CD4-positive, alpha-beta T cell treated with Interleukin-2 at 100 ng/mL for 4 hours (primary cell): ENCODE measurements around the gene CACNA2D3.

ENCODE experiments used
- DNase-seq: peaks from one replicate; pipeline ENCODE4 v3.0.0-alpha.2; 2020; ENCODE audit warnings: low spot score

Gene CACNA2D3

DNA sequence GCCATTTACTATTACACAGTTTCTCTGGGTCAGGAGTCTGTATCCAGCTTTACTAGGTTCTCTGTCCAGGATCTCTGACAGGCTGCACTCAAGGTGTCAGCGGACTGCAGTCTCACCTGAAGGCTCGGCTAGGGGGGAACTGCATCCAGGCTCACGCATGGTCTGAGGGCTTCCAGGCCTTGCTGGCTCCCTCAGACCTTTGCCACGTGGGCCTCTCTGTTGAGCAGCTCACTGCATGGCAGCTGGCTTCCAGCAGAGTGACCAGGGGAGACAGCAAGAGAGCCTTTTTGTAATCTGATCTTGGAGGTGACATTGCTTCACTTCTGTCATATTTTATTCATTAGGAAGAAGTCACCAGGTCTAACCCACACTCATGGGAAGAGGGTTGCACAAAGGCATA is 152.3 kb downstream of the CACNA2D3 start:
- DNase-seq = no peak

DNA sequence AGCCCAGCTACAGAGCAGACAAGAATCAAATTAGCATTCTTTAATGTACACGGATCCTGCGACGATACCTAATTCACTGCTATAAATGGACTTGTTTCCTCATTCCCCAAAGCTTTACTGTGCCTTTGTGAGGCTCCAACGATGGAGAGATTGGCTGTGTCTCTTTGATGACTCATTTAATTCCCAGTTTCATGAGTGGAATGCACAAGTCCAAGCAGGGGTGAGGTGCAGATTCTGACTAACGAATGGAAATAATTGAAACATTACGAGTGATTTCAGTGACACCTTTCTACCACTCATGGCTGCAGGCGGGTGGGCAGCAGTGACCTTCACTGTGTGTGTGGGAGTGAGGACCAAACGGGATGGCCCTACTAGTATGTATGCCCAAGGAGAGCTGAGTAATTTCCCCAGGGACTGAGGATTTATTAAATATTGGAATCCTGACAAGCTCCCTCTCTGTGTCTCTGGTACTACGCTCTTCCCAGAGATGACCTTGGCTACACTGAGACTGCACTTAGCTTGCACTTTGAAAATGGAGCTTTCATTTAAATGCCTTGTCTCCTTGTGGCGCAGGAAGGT is 156.7 kb downstream of the CACNA2D3 start:
- no peak for DNase-seq

DNA sequence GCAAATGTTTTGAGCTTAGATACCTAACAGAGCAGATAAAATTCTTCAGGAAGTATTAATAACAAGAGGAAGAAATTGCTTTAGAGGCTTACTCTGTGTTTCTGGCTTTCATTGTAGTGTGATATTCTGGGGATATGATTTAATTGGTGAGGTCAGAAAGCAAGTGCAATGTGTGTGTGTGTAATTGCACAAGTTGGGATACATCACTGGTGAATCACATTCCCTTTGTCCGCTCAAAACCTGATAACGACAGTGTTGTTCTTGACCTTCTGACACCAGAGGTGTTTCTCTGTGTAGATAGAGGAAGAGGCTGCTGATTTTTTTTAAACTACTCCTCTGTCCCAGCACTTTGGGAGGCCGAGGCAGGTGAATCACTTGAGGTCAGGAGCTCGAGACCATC is 161.1 kb downstream of the CACNA2D3 start:
- DNase-seq = no peak

DNA sequence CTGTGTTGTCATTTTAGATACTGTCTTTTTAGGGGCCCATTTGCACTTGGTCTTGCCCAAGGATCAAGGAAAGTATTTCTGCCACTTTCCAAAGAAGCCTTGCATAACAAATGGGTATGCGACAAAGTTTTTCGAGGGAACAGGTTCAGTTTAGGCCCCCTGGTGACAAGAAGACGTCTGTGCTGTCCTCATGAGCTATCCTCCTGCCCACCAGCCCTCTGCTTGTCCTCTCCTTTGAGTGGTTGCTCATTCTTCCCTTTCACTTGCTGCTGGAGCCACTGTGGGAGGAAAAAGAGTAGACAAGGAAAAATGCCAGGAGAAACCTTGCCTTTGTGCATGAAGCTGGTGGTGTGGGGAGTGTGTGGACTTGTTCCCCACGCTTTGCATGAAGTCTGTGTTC is 171.9 kb downstream of the CACNA2D3 start:
- no peak for DNase-seq

DNA sequence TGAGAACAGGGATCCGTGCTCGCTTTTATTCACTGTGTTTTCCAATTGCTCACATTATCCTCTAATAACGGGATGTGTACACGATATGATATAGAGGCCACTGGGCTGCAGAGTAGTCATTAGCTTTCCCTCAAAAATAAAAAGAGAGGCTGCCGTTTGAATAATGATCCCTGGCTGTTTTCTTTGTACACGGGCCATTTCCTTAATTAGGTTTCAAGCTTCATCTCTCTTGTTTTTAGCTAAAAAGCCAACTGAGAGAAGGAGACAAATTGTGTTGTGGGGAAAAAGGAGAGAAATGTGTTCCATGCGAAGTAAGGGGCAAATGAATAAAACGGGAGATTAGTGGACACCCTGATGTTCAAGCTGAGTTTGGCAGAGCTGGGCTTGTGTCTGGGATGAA is 174.2 kb downstream of the CACNA2D3 start:
- DNase-seq = no peak

DNA sequence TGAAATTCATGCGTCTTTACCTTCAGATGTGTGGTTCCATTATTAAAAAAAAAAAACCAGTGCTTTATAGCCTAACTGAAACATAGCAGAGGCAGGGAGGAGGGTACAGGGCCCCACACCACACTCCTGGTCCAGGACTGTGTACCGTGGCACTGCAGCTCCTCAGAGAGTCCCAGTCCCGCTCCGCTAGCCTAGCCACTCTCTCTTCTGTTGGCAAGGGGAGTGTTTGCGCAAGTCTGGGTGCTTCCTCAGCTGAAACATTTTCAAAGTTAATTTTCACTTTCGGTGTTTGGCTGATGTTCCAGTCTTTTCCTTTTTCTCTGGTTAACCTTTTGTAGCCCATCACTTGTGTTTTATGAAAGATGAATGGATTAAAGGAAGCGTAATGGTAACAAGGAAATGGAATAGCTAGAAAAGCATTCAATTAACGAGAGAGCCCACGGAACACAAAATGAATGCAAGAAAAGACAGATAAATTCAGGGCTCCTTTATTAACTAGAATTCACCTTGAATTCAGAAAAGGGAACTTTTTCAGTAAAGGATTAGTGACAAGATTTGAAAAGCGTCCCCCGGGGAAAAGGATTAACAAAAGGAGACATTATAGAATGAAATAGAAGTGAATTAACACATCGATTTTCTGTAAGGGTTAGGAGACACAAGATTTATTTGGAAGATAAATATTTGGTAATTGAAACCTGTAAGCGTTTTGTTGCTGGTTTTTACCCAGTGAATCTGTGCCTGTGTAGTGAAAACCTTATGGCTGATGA is 177.0 kb downstream of the CACNA2D3 start:
- DNase-seq = no peak

DNA sequence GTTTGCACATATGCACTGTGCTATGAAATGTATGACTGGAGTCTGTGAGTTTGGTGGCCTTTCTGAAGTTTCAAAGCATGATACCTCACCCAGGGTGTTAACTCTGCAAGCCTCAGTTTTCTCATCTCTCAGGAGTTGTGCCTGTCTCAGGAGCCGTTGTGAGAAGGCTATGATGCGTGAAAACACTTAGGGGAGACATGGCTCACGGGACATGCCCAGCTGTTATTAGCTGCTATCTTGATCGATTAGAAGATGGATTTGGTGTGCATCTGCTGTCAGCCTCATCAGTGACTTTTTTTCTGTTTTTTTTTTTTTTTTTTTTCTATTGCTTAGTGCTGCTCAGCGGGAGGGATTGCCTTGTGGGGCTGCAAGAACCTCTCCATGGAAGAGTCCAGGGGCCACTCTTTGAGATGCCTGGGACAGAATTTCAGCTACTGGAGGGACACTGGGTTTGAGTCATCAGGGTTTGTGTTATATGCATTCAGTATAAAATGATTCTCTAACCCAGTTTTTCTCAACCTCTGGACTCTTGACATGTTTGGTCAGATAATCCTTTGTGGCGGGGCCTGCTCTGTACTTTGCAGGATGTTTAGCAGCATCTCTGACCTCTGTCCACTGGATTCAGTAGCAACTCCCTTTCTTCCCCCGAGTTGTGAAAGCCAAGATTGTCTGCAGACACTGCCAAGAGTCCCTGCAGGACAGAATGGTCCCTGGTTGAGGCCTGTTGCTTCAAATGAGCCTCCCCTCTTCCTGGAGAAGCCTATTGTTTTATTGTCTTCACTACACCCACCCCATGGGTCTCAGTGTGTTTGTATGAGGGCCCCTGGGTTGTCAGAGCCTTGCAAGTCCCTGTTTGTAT is 181.4 kb downstream of the CACNA2D3 start:
- DNase-seq = no peak

DNA sequence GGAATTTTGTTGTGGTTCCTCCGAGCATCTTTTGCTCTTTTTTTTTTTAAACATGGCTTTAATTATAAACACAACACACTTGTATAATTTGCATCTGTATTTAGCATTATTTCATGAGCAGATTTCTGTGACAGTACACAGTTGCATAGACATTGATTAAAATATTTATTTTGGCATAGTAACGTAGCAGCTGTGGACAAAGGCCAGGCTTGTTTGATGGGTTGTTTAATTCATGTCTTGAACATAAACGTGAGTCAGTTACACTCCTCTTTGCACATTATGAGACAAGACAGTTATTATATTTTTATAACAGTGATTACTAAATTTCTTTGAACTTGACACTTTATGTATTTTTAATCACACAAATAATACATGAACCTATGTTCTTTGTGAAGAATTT is 182.5 kb downstream of the CACNA2D3 start:
- DNase-seq = no peak

DNA sequence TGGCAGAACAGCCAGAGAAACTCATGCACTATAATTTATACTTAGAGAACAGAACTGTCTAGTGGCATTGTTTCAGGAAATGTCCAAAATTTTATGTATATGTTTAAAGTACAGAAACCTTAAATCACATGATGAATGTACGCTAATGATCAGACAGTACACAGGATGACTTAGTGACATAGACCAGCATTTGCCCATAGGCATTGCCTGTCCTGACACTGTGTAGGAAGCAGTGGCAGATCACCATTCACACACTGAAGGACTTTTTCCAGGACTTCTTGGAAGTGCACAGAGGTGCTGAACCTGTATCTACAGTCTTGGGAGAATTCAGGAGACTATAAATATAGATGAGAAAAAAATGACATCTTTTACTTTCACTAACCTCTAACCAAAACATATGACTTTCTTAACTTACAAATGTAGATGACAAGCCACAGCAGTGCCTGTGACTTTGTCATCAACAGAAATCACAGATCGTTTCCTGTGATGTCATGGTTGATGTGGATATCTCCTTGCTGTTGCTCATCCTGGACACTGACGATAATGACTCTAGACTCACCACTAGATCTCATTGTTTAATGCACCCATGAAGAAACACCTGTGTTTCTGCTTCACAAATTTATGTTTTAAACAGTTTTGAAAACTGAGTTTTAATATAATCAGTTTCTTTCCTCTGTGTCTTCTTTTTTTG is 183.2 kb downstream of the CACNA2D3 start:
- no peak for DNase-seq

DNA sequence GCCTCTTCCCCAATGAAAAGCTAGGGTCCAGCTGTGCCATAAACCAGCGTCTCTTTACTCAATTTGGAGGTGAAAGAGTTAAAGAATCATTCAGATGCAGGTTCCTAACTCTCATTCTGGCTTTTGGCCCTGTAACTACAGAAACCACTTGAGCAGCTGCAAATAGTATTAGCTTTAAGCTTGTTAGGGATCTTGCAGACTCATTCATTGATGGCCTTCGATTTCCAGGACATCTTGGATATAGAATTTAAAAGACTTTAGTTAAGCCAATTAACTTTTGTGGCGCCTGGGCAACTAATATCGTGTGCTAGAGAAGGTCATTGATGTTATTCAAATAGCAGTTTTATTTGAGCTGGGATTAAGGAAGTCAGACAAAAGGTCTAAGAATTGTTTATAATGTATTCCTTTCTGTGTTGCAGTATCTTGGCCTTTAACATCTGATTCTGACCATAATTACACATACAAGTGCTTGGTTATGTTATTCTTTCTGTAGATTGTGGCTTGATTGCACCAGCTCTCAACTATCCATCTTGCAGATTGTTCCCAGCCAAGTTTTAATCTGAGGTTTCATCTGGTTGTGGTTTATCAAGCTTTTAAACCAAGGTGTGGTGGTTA is 185.3 kb downstream of the CACNA2D3 start:
- no peak for DNase-seq

DNA sequence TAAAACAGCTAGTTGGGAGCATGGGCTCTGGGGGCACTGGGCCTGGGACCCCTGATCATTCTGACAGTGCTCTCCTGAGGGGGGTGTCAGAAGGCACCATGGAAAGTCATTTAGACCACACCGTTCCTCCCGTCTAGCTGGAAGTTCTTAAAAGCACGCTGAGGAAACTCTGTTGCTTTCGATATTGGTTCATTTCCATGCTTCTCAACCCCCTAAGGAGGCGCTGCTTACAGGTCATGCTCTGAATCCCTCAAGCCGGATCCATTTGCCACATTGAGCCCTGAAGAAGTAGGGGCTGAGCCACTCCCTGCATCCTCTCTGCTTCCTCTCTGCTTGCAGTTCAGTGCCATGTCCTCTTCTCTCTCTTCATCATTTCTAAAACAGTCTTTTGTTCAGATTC is 187.2 kb downstream of the CACNA2D3 start:
- no peak for DNase-seq

DNA sequence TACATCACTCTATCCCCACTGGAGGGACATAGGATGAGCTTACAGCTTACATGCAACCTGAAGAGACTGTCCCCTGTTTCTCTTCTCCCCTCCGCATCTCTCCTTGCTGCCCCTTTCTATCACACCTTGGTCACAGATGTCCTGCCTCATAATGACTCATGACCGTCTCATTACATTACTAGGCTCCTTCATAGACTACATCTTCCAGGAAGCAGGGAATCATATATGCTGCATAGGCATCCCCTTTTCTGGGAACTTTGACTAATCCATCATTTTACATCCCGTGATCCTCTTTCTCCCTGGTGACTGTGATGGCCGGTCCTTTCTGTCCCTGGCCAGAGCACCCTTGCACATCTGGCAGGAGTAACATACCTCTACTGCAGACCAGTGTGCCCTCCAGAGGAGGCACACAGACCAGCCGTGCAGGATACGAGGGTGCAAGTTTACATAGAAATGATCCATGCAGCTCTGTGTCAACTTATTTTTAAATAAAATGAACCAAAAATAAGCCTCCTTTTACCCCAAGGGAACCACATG is 188.9 kb downstream of the CACNA2D3 start:
- no peak for DNase-seq

DNA sequence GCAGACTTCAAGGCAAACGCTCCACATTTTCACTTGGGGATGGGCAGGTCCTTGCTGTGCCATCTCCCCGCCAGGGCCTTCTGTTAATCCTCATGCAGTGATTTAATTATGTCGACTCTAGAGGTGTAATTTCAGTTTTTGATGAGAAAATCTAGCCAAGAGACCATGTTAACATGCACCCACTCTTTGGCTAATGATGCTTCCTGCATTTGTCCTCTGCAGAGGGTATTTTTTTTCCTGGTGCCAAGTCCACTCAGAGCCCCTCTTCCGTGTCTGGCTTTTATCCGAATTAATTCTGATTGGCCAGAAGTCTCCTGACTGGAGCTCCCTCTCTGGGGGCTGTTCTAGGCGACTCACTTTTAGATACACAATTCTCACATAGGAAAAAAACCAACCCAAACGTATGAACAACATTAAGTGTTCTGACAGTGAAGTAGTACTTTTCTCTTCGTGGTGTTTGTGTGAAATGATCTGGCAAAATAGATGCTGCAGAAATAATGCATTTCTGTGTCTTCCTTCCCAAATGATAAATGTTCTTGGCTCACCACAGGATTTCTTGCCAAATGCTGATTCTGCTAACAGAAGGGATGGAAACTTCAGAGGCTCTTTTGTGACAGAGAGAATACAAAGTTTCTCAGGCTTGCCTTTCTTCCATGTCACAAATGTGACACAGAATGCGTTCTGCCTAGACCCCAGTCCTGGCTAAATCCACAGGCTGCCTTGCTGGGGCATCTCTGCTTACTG is 190.0 kb downstream of the CACNA2D3 start:
- DNase-seq = no peak

DNA sequence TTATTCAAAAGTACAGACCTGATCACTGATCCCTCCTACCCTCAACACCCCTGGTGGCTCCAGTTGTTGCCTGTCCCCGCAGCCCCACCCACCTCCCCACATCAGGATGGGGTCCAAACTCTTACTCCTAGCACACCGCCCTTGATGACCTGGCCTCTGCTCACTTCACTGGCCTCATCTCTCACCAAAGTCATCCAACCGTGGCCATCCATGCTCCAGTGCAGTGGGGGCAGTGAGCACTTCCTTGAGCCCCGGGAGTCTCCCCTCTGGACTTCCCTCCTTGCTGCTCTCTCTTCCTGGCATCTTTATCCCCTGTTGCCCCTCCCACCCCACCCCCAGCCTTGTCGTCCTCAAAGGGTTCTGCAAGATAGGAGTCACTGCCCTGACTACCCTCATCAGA is 191.1 kb downstream of the CACNA2D3 start:
- DNase-seq = no peak

DNA sequence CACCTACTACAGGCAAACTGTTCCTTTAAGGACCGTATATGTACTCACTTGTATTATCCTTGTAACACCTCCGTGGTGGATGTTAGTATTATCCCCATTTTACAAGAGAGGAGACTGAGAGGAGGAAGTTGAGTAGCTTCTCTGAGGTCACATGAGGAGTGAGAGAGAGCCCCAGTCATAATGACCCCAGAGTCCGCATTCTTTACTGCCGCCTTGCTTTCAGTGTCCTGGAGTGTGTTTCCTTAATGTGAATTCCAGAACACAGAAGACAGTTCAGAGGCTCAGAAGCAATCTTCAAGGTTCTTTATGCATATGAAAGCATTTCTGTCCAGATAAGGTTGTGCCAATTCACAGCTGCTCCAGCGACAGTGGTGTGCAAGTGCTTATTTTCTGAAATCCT is 199.2 kb downstream of the CACNA2D3 start:
- no peak for DNase-seq

DNA sequence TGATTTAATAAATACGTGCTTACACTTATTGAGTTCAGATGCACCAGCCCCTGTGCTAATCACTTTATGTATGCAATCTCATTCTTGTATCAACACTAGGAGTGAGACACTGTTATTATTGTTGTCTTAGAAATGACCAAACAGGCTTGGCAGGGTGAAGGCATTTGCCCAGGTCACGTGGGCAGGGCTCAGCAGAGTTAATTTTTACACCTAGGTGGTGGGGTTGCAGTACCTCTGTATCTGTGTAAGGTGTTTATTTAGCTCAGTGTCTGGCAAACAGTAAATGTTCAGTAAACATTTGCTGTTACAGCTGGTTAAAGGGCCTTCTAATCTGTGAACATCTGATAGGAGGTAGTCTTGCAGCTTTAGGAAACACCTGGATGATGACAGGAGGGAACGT is 200.0 kb downstream of the CACNA2D3 start:
- DNase-seq = no peak

DNA sequence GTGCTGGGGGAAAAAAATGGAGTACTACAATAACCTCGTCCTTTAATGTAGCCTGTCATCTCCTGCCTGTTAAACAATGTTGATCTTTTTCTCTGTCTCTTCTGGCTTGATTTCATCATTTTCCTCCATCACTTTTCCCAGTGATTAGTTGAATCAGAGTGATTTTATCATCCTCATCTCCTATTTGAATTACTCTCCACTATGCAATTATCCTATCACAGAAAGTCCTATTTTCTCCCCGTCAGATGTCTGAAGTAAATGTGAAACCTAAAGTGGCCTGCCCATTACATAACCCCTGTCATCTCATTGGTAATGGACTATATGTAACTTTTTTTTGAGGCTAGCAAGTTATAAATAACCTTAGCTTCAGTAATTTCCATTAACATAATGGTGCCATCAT is 201.8 kb downstream of the CACNA2D3 start:
- DNase-seq = no peak

DNA sequence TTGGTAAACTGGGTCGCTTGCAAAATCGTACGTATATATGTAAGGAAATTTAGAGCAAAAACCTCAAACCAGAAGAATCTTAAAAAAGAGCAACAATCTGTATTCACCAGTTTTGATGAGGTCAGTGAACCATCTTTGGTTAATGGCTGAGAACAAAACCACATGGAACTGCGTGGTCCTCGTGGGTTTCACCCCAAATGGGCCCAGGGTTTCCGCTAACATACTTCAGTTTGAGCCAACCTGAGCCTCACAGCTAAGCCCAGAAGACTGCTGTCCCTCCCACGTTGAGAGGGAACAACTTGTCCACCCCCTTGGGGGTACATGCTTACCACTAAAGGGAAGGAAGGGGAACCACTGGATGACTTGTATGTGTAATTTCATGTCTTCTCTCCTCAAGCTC is 204.6 kb downstream of the CACNA2D3 start:
- DNase-seq = no peak

DNA sequence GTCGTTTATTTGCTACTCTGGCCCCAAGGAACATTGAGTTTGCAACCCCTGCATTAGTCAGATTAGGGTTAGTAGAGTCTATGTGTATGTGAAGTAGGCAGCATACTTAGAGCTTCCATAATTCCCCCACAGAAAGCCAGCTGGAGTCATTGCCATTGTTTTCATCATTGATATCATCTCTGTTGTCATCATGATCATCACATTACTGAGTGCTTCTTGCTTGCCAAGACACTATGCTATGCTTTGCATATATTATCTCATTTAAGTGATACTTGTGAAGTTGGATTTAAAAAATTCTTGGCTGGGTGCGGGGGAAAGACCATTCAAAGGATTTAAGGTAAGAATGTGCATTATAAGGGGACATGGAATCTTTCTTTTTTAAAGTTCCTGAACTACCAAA is 209.0 kb downstream of the CACNA2D3 start:
- DNase-seq = no peak

DNA sequence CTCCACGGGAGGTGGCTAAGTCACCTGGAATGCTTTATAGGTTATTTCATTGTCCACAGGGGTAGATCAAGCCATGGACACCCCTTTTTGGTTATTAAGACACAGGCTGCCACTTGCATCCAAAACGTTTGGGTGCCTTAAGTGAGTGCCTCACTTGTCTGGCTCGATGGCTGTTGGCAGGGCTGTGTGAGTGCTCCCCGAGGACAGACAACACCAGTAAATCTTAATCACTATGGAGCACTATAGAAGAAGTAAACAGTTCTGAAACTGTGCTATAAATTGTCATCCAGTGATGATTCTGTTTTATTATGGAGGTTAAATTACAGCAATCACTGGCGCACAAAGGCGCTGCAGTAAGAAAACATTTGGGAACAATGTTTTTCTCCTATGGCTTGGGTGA is 215.5 kb downstream of the CACNA2D3 start:
- DNase-seq = no peak

DNA sequence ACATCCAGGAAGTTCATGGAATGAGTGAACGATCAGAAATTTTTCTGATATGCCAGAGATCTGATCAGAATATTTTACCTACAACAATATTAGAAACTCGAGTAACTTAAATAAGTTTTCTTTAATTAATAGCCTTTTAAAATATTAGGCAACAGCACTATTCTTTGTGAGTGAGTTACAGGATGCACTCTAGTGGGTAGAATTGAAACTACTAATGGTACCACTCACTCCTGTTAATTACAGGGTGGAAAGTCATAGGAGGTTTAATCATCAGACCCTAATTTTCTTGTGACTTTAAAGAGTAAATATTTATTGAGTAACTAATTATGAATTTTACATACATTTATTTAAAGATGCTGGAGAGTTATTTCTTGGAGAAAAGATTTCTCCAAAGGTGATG is 217.3 kb downstream of the CACNA2D3 start:
- DNase-seq = no peak
